ENCODE results near the gene CAMK1D.

DNA sequence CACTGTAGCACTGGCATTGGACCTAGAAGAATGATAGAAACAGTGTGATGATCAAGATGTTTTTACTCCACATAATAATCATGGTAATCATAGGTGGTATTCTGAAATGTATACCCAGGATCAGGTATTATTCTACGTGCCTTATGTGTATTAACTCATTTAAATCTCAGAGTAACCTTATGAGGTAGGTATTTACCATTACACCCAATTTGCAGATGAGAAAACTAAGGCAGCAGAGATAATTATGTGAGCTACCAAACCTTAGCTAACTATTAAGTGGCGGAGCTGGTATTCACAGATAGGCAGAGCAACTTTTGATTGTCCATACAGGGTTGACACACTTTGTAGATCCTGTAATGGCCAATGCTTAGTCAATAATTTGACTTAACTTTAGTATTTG, 2.5 kb downstream of the CAMK1D start:
- TF ChIP-seq, protein P1, sequence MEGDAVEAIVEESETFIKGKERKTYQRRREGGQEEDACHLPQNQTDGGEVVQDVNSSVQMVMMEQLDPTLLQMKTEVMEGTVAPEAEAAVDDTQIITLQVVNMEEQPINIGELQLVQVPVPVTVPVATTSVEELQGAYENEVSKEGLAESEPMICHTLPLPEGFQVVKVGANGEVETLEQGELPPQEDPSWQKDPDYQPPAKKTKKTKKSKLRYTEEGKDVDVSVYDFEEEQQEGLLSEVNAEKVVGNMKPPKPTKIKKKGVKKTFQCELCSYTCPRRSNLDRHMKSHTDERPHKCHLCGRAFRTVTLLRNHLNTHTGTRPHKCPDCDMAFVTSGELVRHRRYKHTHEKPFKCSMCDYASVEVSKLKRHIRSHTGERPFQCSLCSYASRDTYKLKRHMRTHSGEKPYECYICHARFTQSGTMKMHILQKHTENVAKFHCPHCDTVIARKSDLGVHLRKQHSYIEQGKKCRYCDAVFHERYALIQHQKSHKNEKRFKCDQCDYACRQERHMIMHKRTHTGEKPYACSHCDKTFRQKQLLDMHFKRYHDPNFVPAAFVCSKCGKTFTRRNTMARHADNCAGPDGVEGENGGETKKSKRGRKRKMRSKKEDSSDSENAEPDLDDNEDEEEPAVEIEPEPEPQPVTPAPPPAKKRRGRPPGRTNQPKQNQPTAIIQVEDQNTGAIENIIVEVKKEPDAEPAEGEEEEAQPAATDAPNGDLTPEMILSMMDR (IDR thresholded peaks at IDR 0.05) = no peak
- no peak for TF ChIP-seq POLR2A (IDR thresholded peaks at IDR 0.05)

Measured in heart left ventricle (tissue), 13 donors.